Measurements from ENCODE around the gene ERBB3.
"Not testable (repeated sequence)": the region's sequence is repeated elsewhere in the genome, so short reads cannot be mapped to it uniquely, and the experiment has no call there.

The ERBB3 gene

DNA sequence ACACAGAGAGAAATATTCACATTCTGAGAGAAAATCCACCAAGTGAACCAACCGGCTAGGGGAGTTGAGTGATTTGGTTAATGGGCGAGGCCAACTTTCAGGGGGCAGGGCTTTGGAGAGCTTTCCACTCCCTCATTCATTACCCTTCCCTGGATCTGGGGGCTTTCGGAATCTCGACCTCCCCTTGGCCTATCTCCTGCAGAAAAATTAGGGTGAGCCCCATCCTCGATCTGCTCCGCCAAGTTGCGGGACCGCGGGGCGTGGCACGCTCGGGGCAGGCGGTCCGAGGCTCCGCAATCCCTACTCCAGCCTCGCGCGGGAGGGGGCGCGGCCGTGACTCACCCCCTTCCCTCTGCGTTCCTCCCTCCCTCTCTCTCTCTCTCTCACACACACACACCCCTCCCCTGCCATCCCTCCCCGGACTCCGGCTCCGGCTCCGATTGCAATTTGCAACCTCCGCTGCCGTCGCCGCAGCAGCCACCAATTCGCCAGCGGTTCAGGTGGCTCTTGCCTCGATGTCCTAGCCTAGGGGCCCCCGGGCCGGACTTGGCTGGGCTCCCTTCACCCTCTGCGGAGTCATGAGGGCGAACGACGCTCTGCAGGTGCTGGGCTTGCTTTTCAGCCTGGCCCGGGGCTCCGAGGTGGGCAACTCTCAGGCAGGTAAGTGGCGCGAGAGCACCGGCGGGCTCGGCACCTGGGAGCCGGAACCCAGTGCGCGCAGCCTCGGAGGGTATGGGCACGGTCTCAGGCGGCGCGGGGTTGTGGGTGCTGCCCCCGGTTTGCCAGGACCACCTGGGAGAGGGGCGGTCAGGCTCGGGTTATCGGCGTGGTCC, at the start of gene ERBB3:
Gene ERBB3 (plus strand): TSS at position 443 of the 833 bp plus-strand sequence. CDS start 136 bp downstream, at position 579.
- peak; percentile 86 for DNase-seq (ENCODE audit: low read depth)

DNA sequence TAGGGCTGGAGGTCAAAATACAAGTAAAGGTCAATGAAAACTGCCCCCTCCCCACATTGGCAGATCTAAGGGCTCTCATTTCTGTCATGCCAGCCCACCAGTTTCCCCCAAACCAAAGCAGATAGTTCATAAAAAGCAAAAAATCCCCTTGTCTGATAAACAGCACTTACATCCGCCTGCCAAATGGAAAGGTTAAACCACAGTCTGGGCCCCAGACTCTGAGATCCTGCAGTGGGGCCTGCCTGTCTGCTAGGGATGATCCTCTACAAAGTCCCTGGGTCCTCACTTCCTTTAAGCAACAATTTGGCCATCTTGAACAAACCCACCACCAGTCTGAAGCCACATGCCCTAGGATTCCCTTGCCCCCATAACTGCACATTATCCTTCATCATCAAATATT, 48.0 kb upstream of the ERBB3 start:
- DNase-seq (ENCODE audit: low read depth) = no peak

DNA sequence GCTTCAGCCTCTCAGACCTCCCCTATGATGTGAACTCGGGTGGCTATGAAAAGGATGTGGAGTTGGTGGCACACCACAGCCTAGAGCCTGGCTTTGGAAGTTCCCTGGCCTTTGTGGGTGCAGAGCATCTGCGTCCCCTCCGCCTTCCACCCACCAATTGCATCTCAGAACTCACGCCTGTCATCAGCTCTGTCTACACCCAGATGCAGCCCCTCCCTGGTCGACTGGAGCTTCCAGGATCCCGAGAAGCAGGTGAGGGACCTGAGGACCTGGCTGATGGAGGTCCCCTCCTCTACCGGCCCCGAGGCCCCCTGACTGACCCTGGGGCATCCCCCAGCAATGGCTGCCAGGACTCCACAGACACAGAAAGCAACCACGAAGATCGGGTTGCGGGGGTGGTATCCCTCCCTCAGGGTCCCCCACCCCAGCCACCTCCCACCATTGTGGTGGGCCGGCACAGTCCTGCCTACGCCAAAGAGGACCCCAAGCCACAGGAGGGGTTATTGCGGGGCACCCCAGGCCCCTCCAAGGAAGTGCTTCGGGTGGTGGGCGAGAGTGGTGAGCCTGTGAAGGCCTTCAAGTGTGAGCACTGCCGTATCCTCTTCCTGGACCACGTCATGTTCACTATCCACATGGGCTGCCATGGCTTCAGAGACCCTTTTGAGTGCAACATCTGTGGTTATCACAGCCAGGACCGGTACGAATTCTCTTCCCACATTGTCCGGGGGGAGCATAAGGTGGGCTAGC, 45.2 kb upstream of the ERBB3 start:
- DNase-seq (ENCODE audit: low read depth) = no peak

DNA sequence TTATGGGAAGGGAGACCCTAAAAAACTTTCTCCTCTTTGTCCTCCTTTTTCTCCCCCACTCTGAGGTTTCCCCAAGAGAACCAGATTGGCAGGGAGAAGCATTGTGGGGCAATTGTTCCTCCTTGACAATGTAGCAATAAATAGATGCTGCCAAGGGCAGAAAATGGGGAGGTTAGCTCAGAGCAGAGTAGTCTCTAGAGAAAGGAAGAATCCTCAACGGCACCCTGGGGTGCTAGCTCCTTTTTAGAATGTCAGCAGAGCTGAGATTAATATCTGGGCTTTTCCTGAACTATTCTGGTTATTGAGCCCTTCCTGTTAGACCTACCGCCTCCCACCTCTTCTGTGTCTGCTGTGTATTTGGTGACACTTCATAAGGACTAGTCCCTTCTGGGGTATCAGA, 42.8 kb upstream of the ERBB3 start:
- no peak for DNase-seq (ENCODE audit: low read depth)

DNA sequence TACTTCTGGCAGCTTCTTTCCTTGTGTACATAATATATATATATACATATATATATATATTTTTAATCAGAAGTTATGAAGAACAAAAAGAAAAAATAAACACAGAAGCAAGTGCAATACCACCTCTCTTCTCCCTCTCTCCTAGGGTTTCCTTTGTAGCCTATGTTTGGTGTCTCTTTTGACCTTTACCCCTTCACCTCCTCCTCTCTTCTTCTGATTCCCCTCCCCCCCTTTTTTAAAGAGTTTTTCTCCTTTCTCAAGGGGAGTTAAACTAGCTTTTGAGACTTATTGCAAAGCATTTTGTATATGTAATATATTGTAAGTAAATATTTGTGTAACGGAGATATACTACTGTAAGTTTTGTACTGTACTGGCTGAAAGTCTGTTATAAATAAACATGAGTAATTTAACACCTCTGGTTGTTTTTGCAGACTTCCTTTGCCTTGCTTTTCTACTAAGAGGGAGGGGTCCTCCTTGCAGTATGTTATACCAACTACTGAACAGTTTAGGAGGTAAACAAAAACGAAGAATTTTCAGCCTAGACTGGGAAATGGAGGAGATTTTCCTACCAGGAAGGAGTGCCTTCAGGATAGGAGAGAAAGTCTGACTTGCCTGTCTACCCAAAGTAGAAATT, 41.8 kb upstream of the ERBB3 start:
- no peak for DNase-seq (ENCODE audit: low read depth)

DNA sequence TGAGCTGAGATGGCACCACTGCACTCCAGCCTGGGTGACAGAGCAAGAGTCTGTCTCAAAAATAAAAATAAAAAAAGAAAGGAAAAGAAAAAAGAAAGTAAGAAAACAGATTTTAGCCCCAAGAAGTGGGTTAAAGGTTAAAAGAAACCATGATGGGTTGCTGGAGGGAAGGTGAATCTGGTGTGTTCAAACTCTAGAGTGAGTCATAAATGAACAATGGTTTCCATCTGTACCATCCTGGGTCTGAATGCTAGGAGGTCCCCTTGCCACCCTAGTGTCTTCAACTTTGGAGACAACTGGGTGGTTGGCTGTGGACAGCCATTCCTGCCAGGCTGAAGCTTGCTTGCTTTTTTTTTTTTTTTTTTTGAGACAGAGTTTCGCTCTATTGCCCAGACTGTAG, 39.8 kb upstream of the ERBB3 start:
- DNase-seq (ENCODE audit: low read depth) = no peak

DNA sequence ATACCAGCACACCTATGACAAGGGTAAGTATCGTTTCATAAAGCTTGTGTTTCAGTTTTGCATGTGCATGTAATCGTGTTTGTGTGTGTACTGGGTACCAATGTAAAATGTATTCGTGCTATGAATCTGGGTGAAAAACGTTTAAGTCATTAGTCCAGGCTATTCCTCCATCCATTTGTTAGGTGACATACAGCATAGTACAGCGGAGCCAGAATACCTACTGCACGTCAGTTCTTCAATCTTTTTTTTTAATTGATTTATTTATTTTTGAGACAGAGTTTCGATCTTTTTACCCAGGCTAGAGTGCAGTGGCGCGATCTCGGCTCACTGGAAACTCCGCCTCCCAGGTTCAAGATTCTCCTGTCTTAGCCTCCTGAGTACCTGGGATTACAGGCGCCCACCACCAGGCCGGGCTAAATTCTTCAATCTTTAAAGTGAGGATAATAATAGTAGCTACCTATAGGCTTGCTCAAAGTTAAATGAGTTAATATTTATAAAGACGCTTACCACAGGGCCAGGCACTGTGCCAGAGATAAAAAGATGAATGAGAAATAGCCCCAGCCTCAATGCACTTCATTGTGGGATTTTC, 38.9 kb upstream of the ERBB3 start:
- DNase-seq (ENCODE audit: low read depth) = no peak

DNA sequence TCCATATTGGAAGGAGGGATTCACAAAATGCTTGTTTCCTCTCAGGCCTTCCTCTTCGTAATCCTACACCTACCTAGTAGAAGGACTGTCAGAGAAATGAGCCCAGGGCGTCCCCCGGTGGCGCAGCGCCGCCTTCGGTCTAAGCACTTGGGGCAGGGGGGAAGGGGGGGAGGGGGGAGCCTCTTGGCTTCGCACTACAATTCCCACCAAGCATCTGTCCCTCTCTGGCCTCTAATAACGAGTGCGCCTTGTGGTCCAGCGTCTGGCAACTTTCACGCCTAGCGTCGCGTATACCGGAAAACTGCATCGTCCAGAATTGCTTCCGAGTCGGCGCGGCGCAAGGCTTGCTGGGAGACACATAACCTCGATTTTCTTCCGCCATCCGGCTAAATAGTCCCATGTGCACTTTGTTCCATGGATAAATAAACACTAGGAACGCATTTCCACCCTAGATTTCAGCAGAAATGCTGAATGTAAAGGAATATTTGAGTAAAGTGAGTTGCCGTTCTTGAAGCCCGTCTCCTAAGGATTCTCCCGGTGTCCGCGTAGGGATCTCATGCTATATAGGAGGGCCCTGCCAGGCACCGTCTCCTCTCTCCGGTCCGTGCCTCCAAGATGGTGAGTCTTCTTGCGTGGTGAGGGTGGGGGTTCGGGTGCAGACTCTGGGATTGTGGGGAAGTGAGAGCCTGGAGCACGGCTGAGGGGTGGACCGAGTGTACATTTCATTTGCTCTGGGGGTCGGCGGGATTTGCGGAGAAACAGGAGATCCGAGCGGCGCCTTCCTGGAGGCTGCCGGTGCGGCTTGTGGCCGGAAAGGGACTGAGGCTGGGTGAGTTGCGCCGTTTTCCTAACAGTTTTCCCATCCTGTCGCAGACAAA, 38.2 kb upstream of the ERBB3 start, which contains the start of gene RPS26:
Gene RPS26 (plus strand): TSS at position 367 of the 878 bp plus-strand sequence. CDS start 249 bp downstream, at position 616.
- DNase-seq (ENCODE audit: low read depth) = peak; percentile 100

DNA sequence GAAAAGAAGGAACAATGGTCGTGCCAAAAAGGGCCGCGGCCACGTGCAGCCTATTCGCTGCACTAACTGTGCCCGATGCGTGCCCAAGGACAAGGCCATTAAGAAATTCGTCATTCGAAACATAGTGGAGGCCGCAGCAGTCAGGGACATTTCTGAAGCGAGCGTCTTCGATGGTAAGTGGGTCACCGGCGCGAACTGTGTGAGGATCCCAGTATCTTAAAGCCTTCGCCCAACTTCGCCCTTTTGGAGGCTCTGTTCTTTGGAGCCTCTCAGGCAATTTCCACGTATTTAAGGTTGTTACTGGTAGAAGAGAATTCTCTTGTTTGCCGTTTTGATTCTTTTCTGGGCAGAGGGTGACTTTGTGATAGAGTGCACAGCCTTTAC, 37.5 kb upstream of the ERBB3 start:
- peak; percentile 6 for DNase-seq (ENCODE audit: low read depth)

DNA sequence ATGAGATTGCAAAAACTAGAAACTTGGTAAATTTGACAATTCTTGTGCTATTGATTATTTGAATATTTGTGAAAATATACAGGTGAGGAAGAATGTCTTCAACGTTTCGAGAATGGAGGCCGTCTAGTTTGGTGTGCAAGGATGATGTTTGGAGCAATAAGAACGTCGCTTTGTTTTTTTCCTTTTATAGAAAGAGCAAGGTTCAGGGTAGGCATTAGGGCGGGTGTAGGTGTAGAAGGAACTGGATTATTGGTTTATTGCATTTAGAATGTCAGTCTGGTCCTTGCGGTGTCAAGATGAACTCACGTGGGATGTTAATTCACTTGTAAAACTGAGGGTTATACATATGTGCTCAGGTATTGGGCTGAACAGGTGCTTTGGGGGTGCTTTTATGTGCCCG, 37.1 kb upstream of the ERBB3 start:
- DNase-seq (ENCODE audit: low read depth) = no peak

DNA sequence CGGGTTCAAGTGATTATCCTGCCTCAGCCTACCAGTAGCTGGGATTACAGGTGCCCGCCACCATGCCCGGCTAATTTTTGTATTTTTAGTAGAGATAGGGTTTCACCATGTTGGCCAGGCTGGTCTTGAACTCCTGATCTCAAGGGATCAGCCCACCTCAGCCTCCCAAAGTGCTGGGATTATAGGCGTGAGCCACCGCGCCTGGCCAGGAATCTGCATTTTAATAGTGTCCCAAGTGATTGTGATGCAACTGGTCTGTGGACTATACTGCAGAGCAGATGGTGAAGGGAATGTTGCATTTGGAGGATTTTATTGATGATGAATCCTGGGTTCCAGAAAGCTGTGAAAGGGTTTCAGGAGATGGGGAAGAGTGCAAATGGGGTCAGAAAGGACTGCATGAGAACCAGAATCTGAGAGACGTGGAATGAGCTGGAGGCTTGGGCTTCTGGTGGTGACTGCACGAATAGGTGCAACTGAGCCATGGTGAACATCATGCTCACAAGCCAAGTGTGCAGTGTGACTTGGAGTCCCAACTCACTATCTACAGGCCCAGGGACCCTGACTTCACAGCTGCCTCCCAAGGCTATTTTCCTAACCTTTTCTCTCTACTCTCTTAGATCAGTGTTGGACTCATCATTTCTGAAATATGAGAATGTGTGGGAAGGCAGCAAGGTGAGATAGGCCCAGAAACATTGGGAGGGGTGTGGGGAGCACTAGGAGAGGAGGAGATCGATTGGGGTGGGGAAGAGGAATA, 33.8 kb upstream of the ERBB3 start:
- DNase-seq (ENCODE audit: low read depth) = no peak

DNA sequence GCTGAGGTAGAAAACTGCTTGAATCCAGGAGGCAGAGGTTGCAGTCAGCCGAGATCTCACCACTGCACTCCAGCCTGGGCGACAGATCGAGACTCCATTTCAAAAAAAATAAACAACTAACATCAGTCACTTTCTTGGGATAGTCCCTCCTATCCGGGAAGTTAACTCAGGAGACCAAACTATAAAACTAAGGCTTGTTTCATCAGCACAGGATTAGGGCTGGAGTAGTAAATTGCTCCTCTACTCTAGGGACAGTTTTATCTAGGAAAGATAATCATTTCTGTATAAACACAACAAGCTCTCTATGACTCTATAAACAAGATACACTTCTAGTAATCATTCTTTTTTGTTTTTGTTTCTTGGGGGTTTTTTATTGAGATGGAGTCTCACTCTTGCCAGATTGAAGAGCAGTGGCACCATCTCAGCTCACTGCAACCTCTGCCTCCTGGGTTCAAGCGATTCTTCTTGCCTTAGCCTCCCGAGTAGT, 26.5 kb upstream of the ERBB3 start:
- DNase-seq (ENCODE audit: low read depth) = no peak

DNA sequence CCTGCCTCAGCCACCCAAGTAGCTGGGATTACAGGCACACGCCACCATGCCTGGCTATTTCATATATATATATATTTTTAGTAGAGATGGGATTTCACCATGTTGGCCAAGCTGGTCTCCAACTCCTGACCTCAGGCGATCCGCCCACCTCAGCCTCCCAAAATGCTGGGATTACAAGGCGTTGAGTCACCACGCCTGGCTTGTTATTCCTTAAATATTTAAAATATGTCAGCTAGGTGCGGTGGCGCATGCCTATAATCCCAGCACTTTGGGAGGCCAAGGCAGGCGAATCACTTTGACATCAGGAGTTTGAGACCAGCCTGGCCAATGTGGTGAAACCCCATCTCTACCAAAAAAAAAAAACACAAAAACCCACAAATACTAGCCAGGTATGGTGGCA, 20.0 kb upstream of the ERBB3 start:
- DNase-seq (ENCODE audit: low read depth) = peak; percentile 53

DNA sequence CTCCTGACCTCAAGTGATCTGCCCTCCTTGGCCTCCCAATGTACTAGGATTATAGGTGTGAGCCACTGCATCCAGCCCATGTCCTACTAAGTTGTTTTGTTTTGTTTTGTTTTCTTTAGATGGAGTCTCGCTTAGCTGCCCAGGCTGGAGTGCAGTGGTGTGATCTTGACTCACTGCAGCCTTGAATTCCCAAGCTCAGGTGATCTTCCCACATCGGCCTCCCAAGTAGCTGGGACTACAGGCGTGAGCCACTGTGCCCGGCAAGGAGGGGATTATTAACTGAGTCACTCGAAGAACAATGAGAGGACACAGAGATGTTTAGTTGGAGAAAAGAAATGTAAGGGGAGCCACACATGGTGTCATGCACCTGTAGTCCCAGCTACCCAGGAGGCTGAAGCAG, 18.0 kb upstream of the ERBB3 start:
- no peak for DNase-seq (ENCODE audit: low read depth)

DNA sequence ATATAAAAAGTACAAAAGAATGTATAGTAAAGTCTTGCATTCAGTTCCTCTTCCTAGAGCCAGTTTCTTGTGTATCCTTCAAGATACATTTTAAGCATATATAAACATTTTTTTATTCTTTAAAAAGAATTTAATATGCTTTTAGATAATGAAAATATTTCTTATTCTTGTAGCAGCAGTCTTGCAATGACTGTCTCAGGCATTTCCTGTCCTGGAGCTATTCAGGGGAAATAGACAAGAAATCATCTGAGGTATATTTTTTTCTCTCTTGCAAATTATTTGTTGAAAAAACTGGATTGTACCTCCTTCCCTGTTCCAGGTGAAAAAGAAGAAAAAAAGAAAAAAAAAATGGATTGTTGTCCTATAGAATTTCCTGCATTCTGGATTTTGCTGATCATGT, 17.0 kb upstream of the ERBB3 start:
- peak; percentile 49 for DNase-seq (ENCODE audit: low read depth)

DNA sequence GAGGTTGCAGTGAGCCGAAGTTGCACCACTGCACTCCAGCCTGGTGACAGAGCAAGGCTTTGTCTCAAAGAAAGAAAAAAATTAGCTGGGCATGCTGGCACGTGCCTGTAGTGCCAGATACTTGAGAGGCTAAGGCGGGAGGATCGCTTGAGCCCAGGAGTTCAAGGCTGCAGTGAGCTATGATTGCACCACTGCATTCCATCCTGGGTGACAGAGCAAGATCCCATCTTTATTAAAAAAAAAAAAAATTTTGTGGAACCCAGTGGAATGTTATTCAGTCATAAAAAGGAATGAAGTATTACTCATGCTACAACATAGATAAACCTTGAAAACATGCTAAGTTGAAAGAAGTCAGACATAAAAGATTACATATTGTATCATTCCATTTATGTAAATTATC, 8.3 kb upstream of the ERBB3 start:
- peak; percentile 49 for DNase-seq (ENCODE audit: low read depth)

DNA sequence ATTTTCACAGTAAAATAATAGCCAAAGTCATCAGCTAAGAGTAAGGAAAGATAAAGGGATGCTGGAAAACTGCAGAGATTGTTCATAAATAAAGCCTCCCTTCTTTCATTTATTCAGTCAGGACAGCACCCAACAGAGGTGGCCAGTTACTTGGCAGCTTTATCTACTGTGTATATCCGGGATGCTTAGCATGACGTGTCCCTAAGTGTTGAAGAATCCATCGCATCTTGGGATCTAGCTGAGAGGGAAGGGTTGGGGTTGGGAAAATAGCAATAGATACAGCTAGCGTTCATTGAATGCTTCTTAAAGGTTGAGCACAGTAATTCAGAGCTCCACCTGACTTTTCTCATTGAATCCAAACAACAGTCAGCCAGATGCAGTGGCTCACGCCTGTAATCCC, 5.6 kb upstream of the ERBB3 start:
- DNase-seq (ENCODE audit: low read depth) = no peak

DNA sequence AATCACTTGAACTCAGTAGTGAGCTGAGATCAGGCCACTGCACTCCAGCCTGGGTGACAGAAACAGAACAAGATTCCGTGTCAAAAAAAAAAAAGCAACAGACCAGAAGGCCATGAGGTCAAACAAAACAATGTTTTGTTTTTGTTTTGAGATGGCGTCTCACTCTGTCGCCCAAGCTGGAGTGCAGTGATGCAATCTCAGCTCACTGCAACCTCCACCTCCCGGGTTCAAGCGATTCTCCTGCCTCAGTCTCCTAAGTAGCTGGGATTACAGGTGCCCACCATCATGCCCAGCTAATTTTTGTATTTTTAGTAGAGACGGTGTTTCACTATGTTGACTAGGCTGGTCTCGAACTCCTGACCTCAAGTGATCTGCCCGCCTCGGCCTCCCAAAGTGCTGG, 2.0 kb upstream of the ERBB3 start:
- DNase-seq (ENCODE audit: low read depth) = not testable (repeated sequence)

DNA sequence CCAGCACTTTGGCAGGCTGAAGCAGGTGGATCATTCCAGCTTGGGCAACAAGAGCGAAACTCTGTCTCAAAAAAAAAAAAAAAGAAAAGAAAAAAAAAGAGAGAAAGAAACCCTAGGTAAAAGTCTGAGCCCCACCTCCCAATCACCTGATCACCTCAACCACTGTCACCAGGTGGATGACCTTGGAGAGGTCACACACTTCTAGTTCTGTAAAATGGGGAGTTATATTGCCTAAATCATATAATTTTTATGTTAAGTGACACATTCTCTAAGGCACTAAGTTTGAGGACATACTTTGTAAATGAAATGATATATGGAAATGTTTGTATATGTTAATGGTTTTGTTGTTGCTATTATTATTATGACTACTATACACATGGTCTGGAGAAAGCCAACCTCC, 1.5 kb upstream of the ERBB3 start:
- DNase-seq (ENCODE audit: low read depth) = no peak

DNA sequence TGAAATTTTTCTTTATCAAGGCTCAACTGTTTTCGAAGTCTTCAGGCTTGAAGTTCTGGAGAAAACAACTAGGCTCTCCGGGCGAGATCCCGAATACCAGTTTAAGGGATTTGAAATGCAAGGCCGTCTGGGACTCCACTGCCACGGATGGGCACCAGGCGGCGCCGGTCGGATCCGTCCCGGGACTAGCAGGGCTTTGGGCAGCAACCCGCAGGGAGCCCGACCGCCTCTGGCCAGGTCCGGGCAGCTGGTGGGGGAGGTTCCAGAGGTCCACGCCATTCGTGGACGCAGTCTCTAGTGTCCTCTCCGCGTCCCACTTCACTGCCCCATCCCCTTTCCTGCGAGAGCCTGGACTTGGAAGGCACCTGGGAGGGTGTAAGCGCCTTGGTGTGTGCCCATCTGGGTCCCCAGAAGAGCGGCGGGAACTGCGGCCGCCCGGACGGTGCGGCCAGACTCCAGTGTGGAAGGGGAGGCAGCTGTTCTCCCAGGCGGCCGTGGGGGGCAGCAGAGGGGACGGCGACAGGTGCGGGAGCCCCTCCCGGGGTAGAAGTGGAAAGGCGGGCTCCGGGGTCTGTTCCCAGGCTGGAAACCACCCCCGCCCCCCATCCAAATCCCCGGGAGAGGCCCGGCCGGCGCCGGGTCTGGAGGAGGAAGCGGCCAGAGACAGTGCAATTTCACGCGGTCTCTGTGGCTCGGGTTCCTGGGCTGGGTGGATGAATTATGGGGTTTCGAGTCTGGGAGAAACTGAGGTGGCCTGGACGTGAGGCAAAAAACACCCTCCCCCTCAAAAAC, 838 bp upstream of the ERBB3 start:
- DNase-seq (ENCODE audit: low read depth) = peak; percentile 80

Measured in iris pigment epithelial cell (primary cell).